ENCODE results near the gene ZDHHC7.
A peak's percentile ranks its signal among the peaks of the same experiment; 100 is the strongest.
"Not testable (repeated sequence)": the region's sequence is repeated elsewhere in the genome, so short reads cannot be mapped to it uniquely, and the experiment has no call there.

The ZDHHC7 gene

GRCh38 chr16:85010931-85011845 lies at the start of gene ZDHHC7:
ZDHHC7 (minus strand) TSS chr16:85011535; CDS start chr16:84990618, 20,917 bp downstream.
- DNase-seq = peak; percentile 91

GRCh38 chr16:85058909-85059308 lies 47.6 kb upstream of the ZDHHC7 start:
- DNase-seq = no peak

GRCh38 chr16:85057948-85058347 lies 46.6 kb upstream of the ZDHHC7 start:
- no peak for DNase-seq

- DNase-seq = peak; percentile 6
Observed at GRCh38 chr16:85057212-85057889, 46.0 kb upstream of the ZDHHC7 start.

- DNase-seq = no peak
Observed at GRCh38 chr16:85056211-85056748, 44.9 kb upstream of the ZDHHC7 start.

- peak; percentile 88 for DNase-seq
Observed at GRCh38 chr16:85055493-85056210, 44.3 kb upstream of the ZDHHC7 start.

GRCh38 chr16:85054948-85055492 lies 43.7 kb upstream of the ZDHHC7 start:
- no peak for DNase-seq

- not testable (repeated sequence) for DNase-seq
Observed at GRCh38 chr16:85054321-85054720, 43.0 kb upstream of the ZDHHC7 start.

GRCh38 chr16:85052536-85052935 lies 41.2 kb upstream of the ZDHHC7 start:
- no peak for DNase-seq

GRCh38 chr16:85051683-85052082 lies 40.3 kb upstream of the ZDHHC7 start:
- DNase-seq = no peak

GRCh38 chr16:85051067-85051581 lies 39.8 kb upstream of the ZDHHC7 start:
- no peak for DNase-seq

- DNase-seq = no peak
Observed at GRCh38 chr16:85049706-85050305, 38.5 kb upstream of the ZDHHC7 start.

- DNase-seq = no peak
Observed at GRCh38 chr16:85048921-85049562, 37.7 kb upstream of the ZDHHC7 start.

- DNase-seq = no peak
Observed at GRCh38 chr16:85047867-85048455, 36.6 kb upstream of the ZDHHC7 start.

GRCh38 chr16:85046931-85047866 lies 35.9 kb upstream of the ZDHHC7 start:
- DNase-seq = no peak

GRCh38 chr16:85046472-85046916 lies 35.2 kb upstream of the ZDHHC7 start:
- DNase-seq = no peak

GRCh38 chr16:85045641-85046471 lies 34.5 kb upstream of the ZDHHC7 start:
- no peak for DNase-seq

- DNase-seq = no peak
Observed at GRCh38 chr16:85045077-85045476, 33.7 kb upstream of the ZDHHC7 start.

GRCh38 chr16:85042606-85043005 lies 31.3 kb upstream of the ZDHHC7 start:
- no peak for DNase-seq
